Testis (tissue), 2 donors: ENCODE data around the gene DNASE1.

Experiments used
- CTCF ChIP-seq, 3 experiments: fragments of 450-650 bp in 2 of 3; fragments of 200-600 bp in 1 of 3; sonication (generic) in 1 of 3; IDR thresholded peaks; one replicate each; pipeline ENCODE4 v1.5.1; 2016 to 2019; ENCODE audit warnings: antibody characterized with exemption in 3 of 3, mild to moderate bottlenecking in 2 of 3, moderate library complexity in 1 of 3
- POLR2A ChIP-seq: fragments of 450-650 bp; IDR thresholded peaks from one replicate; pipeline ENCODE4 v1.6.1; 2017; ENCODE audit warnings: antibody characterized with exemption, mild to moderate bottlenecking, moderate library complexity

DNA sequence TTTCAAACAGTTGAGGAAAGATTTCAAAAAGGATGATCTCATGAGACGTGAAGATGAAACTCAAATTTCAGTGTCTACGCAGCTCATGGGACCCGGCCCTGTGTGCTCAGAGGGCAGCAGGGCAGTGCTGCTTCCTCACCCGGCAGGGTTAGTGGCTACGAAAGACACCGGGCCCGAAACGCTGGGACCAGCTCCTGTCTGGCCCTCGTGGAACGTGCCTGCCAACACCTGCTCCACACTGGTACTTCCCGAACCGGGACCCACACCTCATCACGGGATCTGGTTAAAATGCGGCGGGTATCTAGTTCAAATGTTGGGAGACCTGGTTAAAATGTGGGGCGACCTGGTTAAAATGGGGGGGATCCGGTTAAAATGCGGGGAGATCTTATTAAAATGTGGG lies 18.7 kb downstream of the DNASE1 start:
- no peak for TF ChIP-seq CTCF (IDR thresholded peaks at IDR 0.05)
- TF ChIP-seq POLR2A = no peak
